ENCODE results near the gene SH3TC2. TPM values are rescaled to one million over a fixed set of nuclear protein-coding genes. Genes with fewer than 3 reads are reported as not detected.

The SH3TC2 gene
- total RNA-seq, 1 donor from 2014 or later: 0.21 TPM

GRCh38 chr5:149007174-149007573, 55.7 kb downstream of the SH3TC2 start:
- Histone ChIP-seq H3K9me3 (no peaks in the 10 kb centered on the region), H3K4me3 (no peak overlapping the region), H3K27me3 (no peaks in the 10 kb centered on the region), H3K4me1 (no peaks in the 10 kb centered on the region), H3K27ac (no peak overlapping the region), H3K36me3 (no peaks in the 10 kb centered on the region)
- intact Hi-C loops (cut with DNase I): no loop called here
- TF ChIP-seq CTCF (IDR thresholded peaks at IDR 0.05): no peak
- no peak for DNase-seq (ENCODE audit: low spot score in 2 of 2)

GRCh38 chr5:149006426-149006825, 56.4 kb downstream of the SH3TC2 start:
- no peaks in the 10 kb centered on the region for H3K9me3 ChIP-seq
- H3K36me3 ChIP-seq: no peaks in the 10 kb centered on the region
- H3K4me3 ChIP-seq: no peak overlapping the region
- DNase-seq (ENCODE audit: low spot score in 2 of 2): no peak
- H3K4me1 ChIP-seq: no peaks in the 10 kb centered on the region
- intact Hi-C loops (cut with DNase I): no loop called here
- H3K27me3 ChIP-seq: no peaks in the 10 kb centered on the region
- TF ChIP-seq CTCF (IDR thresholded peaks at IDR 0.05): no peak
- no peak overlapping the region for H3K27ac ChIP-seq

- no peak for TF ChIP-seq CTCF (IDR thresholded peaks at IDR 0.05)
- no peak overlapping the region for H3K27ac ChIP-seq
- H3K4me3 ChIP-seq: no peak overlapping the region
- DNase-seq (ENCODE audit: low spot score in 2 of 2): no peak
- no peaks in the 10 kb centered on the region for H3K27me3 ChIP-seq
- no peaks in the 10 kb centered on the region for H3K9me3 ChIP-seq
- no peaks in the 10 kb centered on the region for H3K4me1 ChIP-seq
- H3K36me3 ChIP-seq: no peaks in the 10 kb centered on the region
- intact Hi-C loops (cut with DNase I): no loop called here
These were observed 57.6 kb downstream of the SH3TC2 start for GRCh38 chr5:149005077-149005892.

- no peaks in the 10 kb centered on the region for H3K36me3 ChIP-seq
- TF ChIP-seq CTCF (IDR thresholded peaks at IDR 0.05): no peak
- intact Hi-C loops (cut with DNase I): no loop called here
- H3K9me3 ChIP-seq: no peaks in the 10 kb centered on the region
- no peaks in the 10 kb centered on the region for H3K4me1 ChIP-seq
- H3K4me3 ChIP-seq: no peak overlapping the region
- H3K27me3 ChIP-seq: no peaks in the 10 kb centered on the region
- no peak for DNase-seq (ENCODE audit: low spot score in 2 of 2)
- H3K27ac ChIP-seq: no peak overlapping the region
These were observed 58.3 kb downstream of the SH3TC2 start for GRCh38 chr5:149004559-149004958.

- Histone ChIP-seq H3K4me3 (no peak overlapping the region), H3K9me3 (no peaks in the 10 kb centered on the region), H3K36me3 (no peaks in the 10 kb centered on the region), H3K4me1 (no peaks in the 10 kb centered on the region), H3K27me3 (no peaks in the 10 kb centered on the region), H3K27ac (no peak overlapping the region)
- no peak for TF ChIP-seq CTCF (IDR thresholded peaks at IDR 0.05)
- no peak for DNase-seq (ENCODE audit: low spot score in 2 of 2)
- intact Hi-C loops (cut with DNase I): no loop called here
These were observed 59.8 kb downstream of the SH3TC2 start for GRCh38 chr5:149002761-149003689.

Data from ascending aorta (tissue), 2 donors.